NCI-H128 (cell line): ENCODE data around the gene LRP1.

Experiments
- DNase-seq: peaks from one replicate; lab custom pipeline; 2025; ENCODE audit not compliant: unreplicated experiment; lab: John Stamatoyannopoulos, UW

Gene LRP1

GRCh38 chr12:57152639-57153038 is 24.4 kb downstream of the LRP1 start:
- no peak for DNase-seq

DNA sequence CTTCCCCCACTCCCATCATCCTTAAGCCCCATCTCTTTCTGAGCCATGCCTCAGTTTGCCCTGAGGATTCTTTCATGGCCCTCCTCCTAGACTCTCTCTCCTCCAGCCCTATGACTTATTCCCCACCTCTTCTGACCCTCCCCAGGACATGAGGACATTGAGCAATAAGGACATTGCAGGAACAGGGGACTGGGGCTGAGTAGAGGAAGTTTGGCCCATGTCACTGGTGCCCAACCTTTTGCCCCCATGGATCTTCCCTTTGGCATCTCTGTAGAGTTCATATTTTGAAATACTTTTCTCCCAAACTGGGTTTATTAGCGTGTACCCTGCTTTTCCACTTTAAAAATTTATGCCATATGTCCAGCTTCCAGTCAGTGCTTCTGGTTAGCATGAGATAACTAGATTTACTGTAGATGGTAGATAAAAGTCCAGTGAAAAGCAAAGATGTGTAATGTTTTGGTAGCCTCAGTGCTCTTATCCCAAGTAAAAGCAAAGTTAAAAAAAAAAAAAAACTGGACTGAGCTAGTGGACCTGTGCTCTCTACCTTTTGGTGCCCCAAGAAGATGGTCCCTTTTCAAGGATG is 25.2 kb downstream of the LRP1 start:
- no peak for DNase-seq

DNA sequence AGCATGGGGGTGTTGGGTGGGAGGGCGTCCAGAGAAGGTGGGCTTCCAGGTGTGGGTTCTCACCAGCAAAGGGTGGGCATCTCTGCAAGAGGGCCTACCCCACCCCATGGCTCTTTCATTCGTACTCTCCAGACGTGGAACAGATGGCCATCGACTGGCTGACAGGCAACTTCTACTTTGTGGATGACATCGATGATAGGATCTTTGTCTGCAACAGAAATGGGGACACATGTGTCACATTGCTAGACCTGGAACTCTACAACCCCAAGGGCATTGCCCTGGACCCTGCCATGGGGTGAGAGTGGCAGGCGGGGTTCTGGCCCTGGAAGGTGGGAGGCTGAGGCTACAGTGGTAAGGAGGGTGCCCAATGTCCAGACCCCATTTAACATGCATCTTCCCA is 25.8 kb downstream of the LRP1 start:
- DNase-seq = no peak

- DNase-seq = no peak
These were observed 26.6 kb downstream of the LRP1 start for GRCh38 chr12:57154804-57155434.

- DNase-seq = no peak
These were observed 28.6 kb downstream of the LRP1 start for GRCh38 chr12:57156701-57157403.

DNA sequence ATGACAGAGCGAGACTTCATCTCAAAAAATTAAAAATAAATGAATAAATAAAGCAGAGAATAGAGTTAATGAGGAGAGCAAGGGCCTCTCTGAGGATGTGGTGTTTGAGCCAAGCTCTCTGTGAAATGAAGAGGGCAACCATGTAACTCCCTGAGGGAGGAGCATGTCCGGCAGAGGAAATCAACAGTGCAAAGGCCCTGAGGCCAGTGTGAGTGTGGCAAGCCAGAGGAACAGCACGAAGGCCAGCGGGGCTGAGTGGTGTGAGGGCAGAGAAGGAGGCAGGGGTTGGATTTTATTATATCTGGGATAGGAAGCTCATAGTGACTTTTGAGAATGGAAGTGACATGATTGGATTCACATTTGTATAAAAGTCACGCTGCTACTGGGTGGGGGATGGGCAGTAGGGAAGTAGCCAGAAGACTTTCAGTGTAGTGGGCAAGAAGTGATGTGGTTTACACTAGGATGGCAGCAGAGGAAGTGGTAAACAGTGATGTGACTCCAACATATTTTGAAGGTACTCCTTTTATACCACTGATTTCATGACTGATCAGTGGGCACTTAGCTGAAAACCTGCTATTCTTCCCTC is 29.4 kb downstream of the LRP1 start:
- DNase-seq = no peak

DNA sequence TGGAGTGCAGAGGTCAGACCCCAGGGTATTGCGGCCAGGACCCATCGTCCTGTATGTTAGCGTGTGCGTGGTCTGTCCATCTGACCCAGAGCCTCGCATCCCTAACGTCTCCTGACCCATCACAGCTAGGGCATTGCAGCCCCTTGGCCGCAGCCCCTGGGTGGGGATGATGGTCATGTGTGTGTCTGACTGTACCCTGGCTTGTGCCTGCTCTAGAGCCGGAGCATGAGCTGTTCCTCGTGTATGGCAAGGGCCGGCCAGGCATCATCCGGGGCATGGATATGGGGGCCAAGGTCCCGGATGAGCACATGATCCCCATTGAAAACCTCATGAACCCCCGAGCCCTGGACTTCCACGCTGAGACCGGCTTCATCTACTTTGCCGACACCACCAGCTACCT is 29.9 kb downstream of the LRP1 start:
- DNase-seq = no peak

- DNase-seq = no peak
These were observed 30.4 kb downstream of the LRP1 start for GRCh38 chr12:57158665-57159064.

DNA sequence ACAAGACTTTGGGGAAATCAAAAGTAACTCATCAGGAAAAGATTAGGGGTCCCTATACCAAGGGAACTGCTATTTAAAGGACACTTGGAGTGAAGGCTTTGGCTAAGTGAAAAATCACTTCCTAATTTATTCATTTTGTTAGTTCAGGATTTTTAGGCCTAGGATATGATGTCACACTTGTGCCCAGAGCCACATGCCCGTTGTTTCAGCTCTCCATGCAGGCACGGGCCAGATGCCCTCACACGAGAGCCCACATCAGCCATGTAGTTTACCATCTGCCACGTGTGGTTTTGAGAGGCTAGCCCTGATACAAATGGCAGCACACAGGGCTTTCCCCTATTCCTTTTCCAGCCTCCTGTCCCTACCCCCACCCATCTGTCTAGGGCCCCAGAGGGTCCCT is 31.0 kb downstream of the LRP1 start:
- no peak for DNase-seq

DNA sequence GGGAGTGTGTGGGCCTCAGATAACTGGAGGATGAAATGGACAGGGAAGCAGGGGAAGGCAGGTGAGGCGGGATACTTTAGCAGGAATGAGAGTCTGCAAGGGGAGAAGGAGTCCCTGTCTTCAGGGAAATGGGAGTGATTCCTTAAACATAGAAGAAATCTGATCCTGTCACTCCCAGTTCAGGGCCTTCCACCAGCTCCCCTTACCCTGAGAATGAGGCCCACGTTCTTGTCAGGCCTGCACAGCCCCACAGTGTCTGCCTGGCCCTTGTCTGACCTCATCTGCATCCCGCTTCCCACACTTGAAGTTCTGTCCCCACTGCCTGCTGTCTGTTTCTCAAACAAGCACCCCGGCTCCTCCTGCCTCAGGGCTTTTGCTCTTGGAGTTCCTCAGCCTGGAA is 31.8 kb downstream of the LRP1 start:
- DNase-seq = no peak

GRCh38 chr12:57160741-57161140 is 32.5 kb downstream of the LRP1 start:
- no peak for DNase-seq

DNA sequence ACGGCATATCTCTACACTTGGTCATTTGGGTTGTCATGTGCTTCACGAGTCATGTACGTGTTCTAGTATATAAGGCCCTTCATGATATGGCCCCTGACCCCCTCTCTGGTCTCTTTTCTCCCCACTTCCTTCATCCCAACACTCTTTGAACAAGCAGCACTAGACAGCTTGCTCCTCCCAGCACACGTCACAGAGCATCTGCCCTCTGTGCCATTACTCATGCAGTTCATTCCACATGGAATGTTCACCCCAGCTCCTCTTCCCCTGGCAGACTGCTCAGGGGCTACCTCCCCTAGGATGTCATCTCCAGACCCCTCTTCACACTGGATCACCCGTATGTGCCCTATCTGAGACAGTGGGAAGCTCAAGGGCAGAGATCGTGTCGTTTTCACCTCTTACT is 33.2 kb downstream of the LRP1 start:
- DNase-seq = no peak

GRCh38 chr12:57162553-57163125 is 34.4 kb downstream of the LRP1 start:
- no peak for DNase-seq

GRCh38 chr12:57164454-57164853 is 36.2 kb downstream of the LRP1 start:
- DNase-seq = no peak

GRCh38 chr12:57164966-57165625 is 36.8 kb downstream of the LRP1 start:
- no peak for DNase-seq

DNA sequence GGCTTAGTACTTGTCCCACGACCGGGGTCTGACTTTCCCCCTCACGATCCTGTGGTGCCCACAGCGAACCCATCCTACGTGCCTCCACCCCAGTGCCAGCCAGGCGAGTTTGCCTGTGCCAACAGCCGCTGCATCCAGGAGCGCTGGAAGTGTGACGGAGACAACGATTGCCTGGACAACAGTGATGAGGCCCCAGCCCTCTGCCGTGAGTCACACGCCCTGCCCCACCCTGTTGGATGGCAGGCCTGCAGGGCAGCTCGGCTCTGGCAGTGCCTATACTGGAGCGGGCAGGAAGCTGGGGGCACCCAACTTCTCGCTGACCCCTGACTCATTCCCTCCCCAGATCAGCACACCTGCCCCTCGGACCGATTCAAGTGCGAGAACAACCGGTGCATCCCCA is 37.5 kb downstream of the LRP1 start:
- no peak for DNase-seq

DNA sequence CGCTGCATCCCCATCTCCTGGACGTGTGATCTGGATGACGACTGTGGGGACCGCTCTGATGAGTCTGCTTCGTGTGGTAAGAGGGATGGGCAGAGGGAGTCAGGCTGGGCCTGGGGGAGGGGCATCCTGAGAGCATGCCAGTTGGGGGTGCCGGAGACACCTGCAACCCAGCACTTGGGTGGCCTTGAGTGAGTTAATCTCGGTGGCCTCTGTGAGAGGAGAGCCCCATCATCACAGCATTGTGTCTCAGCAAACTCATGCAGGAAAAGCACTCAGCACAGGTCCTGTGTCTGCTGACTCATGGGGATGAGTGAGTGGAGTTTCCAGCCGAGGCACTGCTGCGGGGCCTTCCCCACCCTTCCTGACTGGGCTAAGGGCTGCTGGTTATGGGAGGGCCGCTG is 38.7 kb downstream of the LRP1 start:
- DNase-seq = no peak

DNA sequence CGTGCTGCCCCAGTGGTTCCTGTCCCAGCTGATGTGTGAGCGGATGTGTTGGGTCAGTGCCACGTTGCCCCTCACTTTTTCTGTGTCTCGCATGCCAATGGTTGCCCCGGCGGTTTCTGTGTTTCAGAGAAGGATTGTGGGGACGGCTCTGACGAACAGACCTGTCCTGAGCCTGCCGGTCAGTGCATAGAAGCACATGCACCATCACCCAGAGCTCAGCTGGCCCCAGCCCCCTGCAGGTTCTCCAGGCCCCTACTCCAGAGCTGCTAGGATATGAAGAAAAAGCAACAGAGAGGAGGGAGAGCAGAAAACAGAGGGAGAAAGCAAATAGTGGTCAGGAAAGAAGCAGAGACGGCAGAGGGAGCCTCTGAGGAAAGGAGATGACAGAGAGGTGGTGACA is 39.8 kb downstream of the LRP1 start:
- DNase-seq = no peak

DNA sequence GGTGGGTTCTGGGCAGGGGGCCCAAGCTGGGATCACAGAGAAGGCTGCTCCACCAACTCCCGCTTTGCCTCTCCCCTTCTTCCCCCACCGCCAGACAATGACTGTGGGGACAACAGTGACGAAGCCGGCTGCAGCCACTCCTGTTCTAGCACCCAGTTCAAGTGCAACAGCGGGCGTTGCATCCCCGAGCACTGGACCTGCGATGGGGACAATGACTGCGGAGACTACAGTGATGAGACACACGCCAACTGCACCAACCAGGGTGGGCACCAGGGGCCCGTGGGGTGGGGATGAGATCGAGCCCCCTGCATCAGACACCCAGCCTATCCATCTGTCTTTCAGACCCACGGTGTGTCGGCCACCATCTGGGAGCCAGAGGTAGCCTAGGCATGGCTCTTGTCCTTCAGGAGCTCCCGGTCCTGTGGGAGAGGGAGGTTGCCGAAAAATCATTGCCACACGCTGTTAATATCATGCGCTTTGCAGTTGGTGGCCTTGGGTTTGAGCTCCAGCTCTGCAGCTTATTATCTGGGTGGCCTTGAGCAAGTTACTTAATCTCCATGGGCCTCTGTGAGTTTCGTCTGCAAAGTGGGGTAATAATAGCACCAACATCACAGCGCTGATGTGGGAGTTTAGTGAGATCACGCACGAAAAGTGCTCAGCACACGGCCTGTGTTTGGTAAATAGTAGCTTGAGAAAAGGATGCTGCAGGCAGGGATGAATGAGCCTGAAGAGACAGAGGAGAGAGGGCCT is 40.9 kb downstream of the LRP1 start:
- DNase-seq = no peak

GRCh38 chr12:57169969-57170368 is 41.7 kb downstream of the LRP1 start:
- DNase-seq = no peak

DNA sequence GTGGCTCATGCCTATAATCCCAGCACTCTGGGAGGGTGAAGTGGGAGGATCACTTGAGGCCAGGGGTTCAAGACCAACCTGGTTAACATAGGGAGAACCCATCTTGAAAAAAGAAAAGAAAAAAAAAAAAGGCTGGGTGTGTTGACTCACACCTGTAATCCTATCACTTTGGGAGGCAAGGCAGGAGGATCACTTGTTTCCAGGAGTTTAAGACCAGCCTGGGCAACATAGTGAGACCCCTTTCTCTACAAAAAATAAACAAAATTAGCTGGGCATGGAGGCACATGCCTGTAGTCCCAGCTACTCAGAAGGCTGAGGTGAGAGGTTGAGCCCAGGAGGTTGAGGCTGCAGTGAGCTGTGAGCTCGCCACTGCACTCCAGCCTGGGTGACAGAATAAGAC is 42.1 kb downstream of the LRP1 start:
- no peak for DNase-seq
